HG02623 (cell line): ENCODE data around the gene BRCA2.
A peak's percentile ranks its signal among the peaks of the same experiment; 100 is the strongest.
"Not testable (repeated sequence)": the region's sequence is repeated elsewhere in the genome, so short reads cannot be mapped to it uniquely, and the experiment has no call there.

Experiments used
- ATAC-seq: cut with Tn5 transposase; IDR thresholded peaks from one replicate; pipeline ENCODE4 v1.9.1; 2021; ENCODE audit warnings: moderate library complexity; ENCODE audit not compliant: unreplicated experiment

BRCA2 gene

DNA sequence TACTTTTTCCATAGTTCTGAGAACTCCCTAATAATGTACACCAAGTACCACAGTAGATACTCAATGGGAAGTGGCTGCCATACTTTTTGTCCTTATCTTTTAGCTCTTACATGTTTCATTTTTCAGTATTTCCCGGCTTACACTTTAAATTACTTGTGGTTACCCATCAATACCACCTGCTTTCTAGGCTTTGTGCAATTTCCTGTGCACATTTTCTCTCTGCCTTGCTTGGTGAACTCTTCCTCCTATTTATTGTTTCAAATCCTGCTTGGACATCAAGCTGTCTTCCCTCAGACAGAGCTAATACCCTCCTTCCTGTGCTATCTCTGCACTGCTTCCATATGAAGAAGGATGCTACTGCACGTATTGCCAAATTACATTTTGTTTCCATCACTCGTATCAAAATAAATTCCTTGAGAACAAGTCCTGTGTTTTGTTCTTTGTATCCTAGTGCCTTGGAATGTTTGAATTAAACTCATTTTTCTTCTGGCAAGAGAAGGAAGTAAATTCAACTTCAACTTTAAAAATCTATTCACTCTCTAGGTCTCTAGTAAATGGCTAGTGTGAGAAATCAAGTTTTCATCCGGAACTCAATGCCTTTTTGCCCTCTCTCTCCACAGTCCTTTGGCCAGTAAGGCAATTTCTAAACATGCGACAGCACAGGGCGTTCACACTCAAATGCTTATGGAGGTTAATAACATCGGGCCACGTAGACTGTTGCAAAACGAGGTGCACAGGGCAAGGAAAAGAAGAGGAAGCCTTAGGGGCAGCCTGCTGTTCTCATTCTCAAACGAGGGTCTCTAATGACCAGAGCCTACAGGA, 5.8 kb upstream of the BRCA2 start:
- peak; percentile 20 for ATAC-seq

- ATAC-seq: peak; percentile 65
Measured at GRCh38 chr13:32310134-32310706, 5.1 kb upstream of the BRCA2 start.

- ATAC-seq: no peak
Measured at GRCh38 chr13:32311188-32311897, 4.0 kb upstream of the BRCA2 start.

DNA sequence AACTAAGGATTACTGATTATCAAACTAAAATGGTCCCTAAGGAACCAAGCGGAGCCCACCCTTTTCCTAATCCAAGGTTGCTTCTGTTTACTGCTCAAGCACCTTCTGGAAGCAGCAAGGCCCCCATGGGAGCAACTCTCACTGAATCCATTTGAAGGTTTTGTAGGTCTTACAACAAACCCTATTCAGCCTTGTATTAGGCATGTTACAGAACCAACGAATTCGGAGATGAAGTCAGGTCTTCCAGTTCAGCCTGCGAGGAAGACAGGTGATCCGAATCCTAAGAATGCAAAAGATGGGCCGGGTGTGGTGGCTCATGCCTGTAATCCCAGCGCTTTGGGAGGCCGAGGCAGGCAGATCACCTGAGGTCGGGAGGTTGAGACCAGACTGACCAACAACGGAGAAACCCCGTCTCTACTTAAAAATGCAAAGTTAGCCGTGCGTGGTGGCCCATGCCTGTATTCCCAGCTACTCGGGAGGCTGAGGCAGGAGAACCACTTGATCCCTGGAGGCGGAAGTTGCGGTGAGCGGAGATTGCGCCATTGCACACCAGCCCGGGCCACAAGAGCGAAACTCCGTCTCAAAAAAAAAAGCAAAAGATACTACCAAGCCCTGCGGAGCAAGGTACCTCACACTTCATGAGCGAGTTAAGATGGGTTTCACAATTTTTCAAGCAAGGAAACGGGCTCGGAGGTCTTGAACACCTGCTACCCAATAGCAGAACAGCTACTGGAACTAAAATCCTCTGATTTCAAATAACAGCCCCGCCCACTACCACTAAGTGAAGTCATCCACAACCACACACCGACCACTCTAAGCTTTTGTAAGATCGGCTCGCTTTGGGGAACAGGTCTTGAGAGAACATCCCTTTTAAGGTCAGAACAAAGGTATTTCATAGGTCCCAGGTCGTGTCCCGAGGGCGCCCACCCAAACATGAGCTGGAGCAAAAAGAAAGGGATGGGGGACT, 754 bp upstream of the BRCA2 start:
- peak; percentile 9 for ATAC-seq

DNA sequence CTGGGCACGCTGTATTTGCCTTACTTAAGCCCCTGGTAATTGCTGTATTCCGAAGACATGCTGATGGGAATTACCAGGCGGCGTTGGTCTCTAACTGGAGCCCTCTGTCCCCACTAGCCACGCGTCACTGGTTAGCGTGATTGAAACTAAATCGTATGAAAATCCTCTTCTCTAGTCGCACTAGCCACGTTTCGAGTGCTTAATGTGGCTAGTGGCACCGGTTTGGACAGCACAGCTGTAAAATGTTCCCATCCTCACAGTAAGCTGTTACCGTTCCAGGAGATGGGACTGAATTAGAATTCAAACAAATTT, 676 bp downstream of the BRCA2 start:
- peak; percentile 34 for ATAC-seq

- ATAC-seq: no peak
Measured at GRCh38 chr13:32316501-32316900, 1.2 kb downstream of the BRCA2 start.

DNA sequence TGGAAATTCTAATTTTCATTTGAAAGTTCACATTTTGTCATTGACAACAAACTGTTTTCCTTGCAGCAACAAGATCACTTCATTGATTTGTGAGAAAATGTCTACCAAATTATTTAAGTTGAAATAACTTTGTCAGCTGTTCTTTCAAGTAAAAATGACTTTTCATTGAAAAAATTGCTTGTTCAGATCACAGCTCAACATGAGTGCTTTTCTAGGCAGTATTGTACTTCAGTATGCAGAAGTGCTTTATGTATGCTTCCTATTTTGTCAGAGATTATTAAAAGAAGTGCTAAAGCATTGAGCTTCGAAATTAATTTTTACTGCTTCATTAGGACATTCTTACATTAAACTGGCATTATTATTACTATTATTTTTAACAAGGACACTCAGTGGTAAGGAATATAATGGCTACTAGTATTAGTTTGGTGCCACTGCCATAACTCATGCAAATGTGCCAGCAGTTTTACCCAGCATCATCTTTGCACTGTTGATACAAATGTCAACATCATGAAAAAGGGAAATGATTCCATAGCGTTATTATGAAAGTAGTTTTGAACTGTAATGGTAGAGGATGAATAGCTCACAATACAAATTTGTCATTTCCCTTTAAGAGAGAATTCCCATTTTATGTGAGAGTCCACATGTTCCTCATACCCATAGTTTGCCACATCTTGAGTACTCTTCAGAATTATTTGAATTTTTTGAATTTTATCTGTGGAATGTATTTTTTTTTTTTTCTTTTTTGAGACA, 2.6 kb downstream of the BRCA2 start:
- no peak for ATAC-seq

DNA sequence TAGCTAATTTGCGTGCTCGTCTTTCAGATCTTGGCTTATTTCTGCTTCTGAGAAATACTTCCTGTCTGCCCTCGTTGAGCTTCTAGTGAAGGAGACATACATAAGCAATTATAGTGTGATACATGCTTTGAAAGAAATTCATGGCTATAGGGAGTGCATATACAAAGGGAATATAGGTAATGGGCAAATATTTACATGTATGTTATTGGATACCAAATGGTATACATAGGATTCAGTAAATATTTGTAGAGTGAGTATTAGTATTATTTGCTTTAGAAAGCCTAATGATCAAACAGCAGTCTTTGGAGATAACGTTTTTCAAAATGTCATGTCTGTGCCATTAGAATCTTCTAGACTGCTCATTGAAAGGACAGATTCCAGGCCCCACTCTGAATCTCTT, 5.2 kb downstream of the BRCA2 start:
- no peak for ATAC-seq

DNA sequence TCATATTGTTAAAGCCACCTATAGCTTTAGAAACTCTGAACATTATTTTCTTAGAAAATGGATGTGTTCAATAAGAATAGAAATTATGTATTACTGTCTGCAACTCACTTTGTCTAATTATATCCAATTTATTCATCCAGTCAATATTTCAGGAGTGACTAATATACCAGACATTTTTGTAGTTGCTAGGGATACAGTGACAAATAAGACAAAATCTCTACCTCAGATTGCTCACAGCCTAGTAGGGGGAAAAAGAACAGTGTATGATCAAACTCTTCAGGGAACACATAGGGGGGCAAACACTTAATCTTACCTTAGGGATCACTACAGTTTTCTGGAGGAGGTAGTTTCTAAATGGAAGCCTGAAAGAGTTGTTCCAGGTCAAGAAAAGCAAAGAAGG, 8.6 kb downstream of the BRCA2 start:
- no peak for ATAC-seq

- ATAC-seq: no peak
Measured at GRCh38 chr13:32330441-32330840, 15.1 kb downstream of the BRCA2 start.

- no peak for ATAC-seq
Measured at GRCh38 chr13:32334671-32335070, 19.4 kb downstream of the BRCA2 start.

GRCh38 chr13:32340914-32341313, 25.6 kb downstream of the BRCA2 start:
- no peak for ATAC-seq

- ATAC-seq: no peak
Measured at GRCh38 chr13:32347651-32348050, 32.3 kb downstream of the BRCA2 start.

DNA sequence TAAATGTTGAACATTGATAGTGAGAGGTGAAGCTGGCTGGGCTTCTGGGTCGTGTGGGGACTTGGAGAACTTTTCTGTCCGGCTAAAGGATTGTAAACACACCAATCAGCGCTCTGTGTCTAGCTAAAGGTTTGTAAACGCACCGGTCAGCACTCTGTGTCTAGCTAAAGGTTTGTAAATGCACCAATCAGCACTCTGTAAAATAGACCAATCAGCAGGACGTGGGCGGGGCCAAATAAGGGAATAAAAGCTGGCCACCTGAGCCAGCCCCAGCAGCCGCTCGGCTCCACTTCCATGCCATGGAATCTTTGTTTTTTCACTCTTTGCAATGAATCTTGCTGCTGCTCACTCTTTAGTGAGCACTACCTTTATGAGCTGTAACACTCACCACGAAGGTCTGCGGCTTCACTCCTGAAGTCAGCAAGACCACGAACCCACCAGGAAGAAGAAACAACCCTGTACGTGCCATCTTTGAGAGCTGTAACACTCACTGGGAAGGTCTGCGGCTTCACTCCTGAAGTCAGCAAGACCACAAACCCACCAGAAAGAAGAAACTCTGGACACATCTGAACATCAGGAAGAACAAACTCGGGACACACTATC, 35.6 kb downstream of the BRCA2 start:
- ATAC-seq: not testable (repeated sequence)

DNA sequence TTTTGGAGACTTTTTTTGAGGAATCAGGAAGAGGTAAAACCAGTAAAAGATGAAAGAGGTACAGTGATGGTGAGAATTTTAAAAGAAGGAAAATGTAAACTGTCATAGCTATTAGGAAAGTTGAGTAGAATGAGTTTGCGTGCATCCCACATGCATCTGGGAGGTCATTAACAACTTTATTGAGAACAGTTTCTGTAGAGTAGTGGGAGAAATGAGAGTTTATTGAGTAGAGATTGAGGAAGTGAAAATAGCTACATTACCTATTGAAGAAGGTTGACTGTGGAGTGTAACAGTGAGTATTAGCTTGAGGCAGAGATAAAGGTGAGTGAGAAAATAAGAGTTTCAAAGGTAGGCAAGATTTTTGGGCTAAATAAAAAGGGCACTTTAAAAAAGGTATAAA, 38.7 kb downstream of the BRCA2 start:
- ATAC-seq: no peak

DNA sequence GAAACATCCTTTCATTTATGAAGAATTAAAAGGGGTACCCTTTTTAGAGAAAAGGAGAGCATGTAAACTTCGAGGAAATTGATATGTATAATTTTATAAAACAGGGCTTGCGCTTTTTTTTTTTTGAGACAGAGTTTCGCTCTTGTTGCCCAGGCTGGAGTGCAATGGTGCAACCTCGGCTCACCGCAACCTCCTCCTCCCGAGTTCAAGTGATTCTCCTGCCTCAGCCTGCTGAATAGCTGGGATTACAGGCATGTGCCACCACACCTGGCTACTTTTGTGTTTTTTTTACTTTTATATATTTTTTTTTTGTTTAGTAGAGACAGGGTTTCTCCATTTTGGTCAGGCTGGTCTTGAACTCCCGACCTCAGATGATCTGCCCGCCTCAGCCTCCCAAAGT, 40.6 kb downstream of the BRCA2 start:
- not testable (repeated sequence) for ATAC-seq

DNA sequence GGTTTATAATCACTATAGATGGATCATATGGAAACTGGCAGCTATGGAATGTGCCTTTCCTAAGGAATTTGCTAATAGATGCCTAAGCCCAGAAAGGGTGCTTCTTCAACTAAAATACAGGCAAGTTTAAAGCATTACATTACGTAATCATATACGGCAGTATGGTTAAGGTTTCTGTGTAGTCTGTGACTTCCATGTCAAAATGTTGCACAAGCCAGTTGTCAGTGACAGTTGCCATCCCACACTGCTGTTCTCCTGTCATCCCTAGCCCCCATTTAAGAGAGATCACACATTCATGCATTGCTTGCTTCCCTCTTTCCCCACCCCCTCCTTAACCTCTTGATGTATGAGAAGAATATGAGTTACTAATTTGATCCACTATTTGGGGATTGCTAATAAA, 47.3 kb downstream of the BRCA2 start:
- no peak for ATAC-seq

GRCh38 chr13:32370805-32371204, 55.5 kb downstream of the BRCA2 start:
- ATAC-seq: no peak

DNA sequence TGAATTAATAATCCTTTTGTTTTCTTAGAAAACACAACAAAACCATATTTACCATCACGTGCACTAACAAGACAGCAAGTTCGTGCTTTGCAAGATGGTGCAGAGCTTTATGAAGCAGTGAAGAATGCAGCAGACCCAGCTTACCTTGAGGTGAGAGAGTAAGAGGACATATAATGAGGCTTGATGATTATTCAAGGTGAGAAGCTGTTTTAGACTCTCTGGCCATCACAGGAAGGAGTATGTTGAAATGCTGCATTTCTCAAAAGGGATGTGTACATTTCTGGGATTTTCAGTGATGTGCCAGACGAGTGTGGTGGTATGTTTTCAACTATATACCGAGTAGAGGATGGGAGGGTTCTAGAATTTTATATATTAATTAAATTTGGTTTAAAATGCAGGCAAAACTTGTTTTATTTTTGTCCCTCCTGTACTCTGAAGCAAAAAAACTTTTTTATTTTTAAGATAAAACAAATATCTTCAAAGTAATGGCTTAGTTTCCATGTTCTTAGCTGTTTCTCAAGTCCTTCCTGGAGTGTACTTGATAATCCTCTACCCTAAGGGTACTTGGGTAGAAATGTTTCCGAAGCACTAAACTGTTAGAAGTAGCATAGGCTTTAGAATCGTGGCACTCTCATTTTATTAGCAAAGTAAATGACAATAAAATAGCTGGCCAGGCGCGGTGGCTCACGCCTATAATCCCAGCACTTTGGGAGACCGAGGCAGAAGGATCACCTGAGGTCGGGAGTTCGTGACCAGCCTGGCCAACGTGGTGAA, 61.5 kb downstream of the BRCA2 start:
- ATAC-seq: no peak
